ENCODE results near the gene TCF25. TPM values are rescaled to one million over a fixed set of nuclear protein-coding genes. Genes with fewer than 3 reads are reported as not detected.

TCF25 gene
- total RNA-seq, 2 donors from 2014 or later = 74.2 to 258 TPM

DNA sequence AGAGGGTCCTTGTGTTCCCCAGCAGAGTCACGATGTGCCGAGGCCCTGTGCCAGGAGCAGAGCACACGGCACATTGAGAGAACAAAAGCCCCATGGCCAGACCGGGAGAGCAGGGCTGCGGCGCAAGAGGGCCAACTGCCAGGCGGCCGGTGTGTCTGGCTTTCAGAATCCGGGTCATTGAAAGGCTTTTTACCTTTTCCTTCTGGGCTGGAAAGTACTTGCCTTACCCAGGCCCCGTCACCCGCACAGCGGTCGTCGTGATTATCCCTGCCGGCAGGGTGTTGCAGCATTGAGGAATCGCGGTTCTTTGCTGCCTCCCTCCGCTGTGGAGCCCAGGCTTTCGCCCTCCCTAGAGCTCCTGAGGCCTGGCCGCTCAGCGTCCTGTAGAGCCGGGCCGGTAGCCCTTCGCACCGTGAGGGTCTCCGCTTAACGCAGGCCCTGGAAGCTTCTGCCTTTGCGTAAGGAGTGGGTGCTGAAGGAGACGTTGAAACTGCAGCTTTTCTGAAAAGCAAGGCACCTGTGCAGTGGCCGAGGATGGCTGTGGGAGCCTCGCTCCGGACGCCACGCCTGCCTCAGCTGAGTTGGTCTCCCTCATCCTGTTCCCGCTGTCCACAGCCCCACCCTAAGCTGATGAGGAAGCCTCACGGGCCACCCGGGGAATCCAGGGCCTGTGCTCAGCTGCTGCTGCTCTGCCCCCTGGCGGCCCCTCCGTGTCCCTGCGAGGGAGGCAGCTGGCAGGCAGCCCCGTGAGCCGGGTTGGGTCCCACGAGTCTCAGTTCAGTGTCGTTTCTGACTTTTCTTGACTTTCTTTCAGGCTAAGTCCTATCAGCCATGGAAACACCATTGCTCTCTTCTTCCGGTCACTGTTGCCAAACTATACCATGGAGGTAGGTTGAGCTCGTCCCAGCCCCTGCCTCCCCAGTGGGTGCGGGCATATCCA, 36.7 kb downstream of the TCF25 start:
- intact Hi-C loops (cut with DNase I) = no loop called here
- Histone ChIP-seq H3K27ac (no peak overlapping the region), H3K9me3 (no peaks in the 10 kb centered on the region), H3K36me3 (replicated peaks in 1 of 2; ENCODE audit: insufficient read depth in 1 of 2, low read depth in 2 of 2) (peaks cover 8 to 10% of the 10 kb centered on the region in 2 donors), H3K4me1 (no peaks in the 10 kb centered on the region), H3K27me3 (no peaks in the 10 kb centered on the region), H3K4me3 (no peak overlapping the region)
- TF ChIP-seq, protein P1, sequence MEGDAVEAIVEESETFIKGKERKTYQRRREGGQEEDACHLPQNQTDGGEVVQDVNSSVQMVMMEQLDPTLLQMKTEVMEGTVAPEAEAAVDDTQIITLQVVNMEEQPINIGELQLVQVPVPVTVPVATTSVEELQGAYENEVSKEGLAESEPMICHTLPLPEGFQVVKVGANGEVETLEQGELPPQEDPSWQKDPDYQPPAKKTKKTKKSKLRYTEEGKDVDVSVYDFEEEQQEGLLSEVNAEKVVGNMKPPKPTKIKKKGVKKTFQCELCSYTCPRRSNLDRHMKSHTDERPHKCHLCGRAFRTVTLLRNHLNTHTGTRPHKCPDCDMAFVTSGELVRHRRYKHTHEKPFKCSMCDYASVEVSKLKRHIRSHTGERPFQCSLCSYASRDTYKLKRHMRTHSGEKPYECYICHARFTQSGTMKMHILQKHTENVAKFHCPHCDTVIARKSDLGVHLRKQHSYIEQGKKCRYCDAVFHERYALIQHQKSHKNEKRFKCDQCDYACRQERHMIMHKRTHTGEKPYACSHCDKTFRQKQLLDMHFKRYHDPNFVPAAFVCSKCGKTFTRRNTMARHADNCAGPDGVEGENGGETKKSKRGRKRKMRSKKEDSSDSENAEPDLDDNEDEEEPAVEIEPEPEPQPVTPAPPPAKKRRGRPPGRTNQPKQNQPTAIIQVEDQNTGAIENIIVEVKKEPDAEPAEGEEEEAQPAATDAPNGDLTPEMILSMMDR (IDR thresholded peaks at IDR 0.05) = peak; percentile 54 to 82 (median 63)
- TF ChIP-seq POLR2A (IDR thresholded peaks at IDR 0.05) = no peak
- ATAC-seq (peak; percentile 77), DNase-seq (peak; percentile 62 to 71 (median 66))
- WGBS, 2 donors = 63 to 69% methylated on average over 26 to 47 of the region's 47 CpGs

DNA sequence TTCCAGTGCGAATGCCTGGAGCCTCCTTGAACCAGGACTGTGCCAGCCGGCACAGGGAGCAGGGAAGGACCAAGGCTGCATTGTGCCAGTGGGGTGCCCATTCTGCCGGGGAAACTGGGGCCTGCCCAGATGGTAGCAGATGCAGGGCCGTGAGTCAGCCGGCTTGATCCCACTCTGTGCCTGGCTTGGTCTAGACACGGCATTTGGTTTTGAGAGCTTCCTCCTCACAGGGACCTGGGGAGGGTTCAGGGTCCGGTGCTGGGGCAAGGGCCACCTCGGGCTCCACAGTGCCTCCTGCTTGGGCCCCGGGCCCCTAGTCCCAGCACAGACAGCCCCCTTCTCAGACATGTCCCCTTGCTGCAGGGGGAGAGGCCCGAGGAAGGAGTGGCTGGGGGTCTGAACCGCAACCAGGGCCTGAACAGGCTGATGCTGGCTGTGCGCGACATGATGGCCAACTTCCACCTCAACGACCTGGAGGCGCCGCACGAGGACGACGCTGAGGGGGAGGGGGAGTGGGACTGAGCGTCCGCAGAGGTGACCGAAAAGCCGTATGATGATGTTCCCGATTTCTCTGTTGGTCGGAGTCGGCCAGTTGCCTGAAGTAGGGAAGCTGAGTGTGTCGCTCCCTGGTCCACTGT, 37.4 kb downstream of the TCF25 start:
- Histone ChIP-seq H3K36me3 (replicated peaks in 1 of 2; ENCODE audit: insufficient read depth in 1 of 2, low read depth in 2 of 2) (peaks cover 6 to 8% of the 10 kb centered on the region in 2 donors), H3K9me3 (no peaks in the 10 kb centered on the region), H3K4me1 (no peaks in the 10 kb centered on the region), H3K27me3 (no peaks in the 10 kb centered on the region), H3K27ac (no peak overlapping the region), H3K4me3 (no peak overlapping the region)
- TF ChIP-seq POLR2A (IDR thresholded peaks at IDR 0.05) = no peak
- TF ChIP-seq, protein P1 (IDR thresholded peaks at IDR 0.05) = no peak
- WGBS, 2 donors = 93 to 95% methylated on average over 18 to 26 of the region's 27 CpGs
- intact Hi-C loops (cut with DNase I) = no loop called here
- no peak for DNase-seq
- ATAC-seq = no peak

DNA sequence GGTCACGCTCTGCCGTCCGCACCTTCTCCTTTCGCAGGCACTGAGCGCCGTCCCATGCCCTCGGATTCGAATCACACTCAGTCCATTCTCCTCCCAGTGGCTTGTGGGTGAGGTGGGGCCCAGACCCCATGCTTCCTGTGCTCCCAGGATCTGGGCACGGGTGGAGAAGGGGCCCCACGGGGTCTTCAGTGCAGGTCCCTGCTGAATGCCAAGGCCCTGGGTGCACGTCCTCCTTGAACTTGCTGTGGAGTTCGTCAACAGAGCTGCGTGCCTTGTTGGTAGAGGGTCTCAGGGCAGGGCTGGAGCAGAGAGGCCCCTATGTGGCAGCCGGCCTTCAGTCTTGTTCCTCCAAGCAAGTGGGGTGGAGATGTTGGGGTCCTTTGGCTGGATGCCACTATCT, 38.0 kb downstream of the TCF25 start:
- TF ChIP-seq, protein P1 (IDR thresholded peaks at IDR 0.05) = no peak
- TF ChIP-seq POLR2A (IDR thresholded peaks at IDR 0.05) = no peak
- ATAC-seq (no peak), DNase-seq (no peak)
- Histone ChIP-seq H3K36me3 (replicated peaks in 1 of 2; ENCODE audit: insufficient read depth in 1 of 2, low read depth in 2 of 2) (peaks cover 1 to 8% of the 10 kb centered on the region in 2 donors), H3K27ac (no peak overlapping the region), H3K4me1 (no peaks in the 10 kb centered on the region), H3K9me3 (no peaks in the 10 kb centered on the region), H3K27me3 (no peaks in the 10 kb centered on the region), H3K4me3 (no peak overlapping the region)
- intact Hi-C loops (cut with DNase I) = no loop called here
- 92 to 96% methylated on average over 9 to 14 of the region's 14 CpGs for WGBS, 2 donors

DNA sequence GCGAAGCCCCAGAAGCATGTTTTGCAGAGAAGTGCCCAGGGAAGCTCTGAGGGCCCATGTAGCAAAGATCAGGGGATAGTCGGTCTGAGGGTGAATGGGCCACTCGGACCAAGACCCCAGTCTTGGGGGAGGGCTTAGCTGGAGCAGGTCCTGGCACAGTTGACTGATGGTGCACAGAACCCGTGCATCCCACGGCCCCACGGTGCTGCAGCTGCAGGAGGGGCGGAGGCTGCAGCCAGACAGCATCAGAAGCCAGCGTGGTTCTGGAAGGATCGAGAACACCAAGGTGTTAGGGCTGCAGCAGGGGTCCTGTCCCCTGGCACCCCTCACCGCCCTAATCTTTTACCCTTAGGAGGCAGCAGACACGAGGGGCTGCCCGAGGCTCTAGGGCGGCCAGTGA, 38.8 kb downstream of the TCF25 start:
- no peak overlapping the region for H3K27ac ChIP-seq
- H3K36me3 ChIP-seq (replicated peaks in 1 of 2; ENCODE audit: insufficient read depth in 1 of 2, low read depth in 2 of 2) = peaks cover 0 to 5% of the 10 kb centered on the region in 2 donors
- TF ChIP-seq, protein P1 (IDR thresholded peaks at IDR 0.05) = no peak
- TF ChIP-seq POLR2A (IDR thresholded peaks at IDR 0.05) = no peak
- no peak for ATAC-seq
- H3K9me3 ChIP-seq = no peaks in the 10 kb centered on the region
- intact Hi-C loops (cut with DNase I) = no loop called here
- 85 to 86% methylated on average over 9 to 12 of the region's 13 CpGs for WGBS, 2 donors
- peaks cover under 1% of the 10 kb centered on the region for H3K4me1 ChIP-seq
- no peaks in the 10 kb centered on the region for H3K27me3 ChIP-seq
- no peak overlapping the region for H3K4me3 ChIP-seq
- DNase-seq = no peak

All from body of pancreas (tissue), 4 donors.